H1 (cell line): ENCODE data around the gene RASA1. TPM values are rescaled to one million over a fixed set of nuclear protein-coding genes. Genes with fewer than 3 reads are reported as not detected.

Source experiments
- CTCF ChIA-PET: fragments of 300-600 bp; sonication (Branson Sonifier 250); formaldehyde crosslinking; loops from one replicate; lab custom pipeline; 2021; ENCODE audit not compliant: partially characterized antibody; lab: Charles Lee
- POLR2A ChIA-PET: fragments of 300-600 bp; sonication (Branson Sonifier 250); formaldehyde crosslinking; loops from one replicate; lab custom pipeline; 2021; ENCODE audit warnings: inconsistent platforms; ENCODE audit not compliant: partially characterized antibody; lab: Charles Lee
- DNase-seq, 2 experiments: peaks; one replicate each; pipeline versions ENCODE4 v3.0.0 to v3.0.0-alpha.2; 2010 to 2022; ENCODE audit warnings: low spot score in 2 of 2, low read depth in 1 of 2, mixed read lengths in 1 of 2
- FAIRE-seq: peaks from 2 replicates; lab custom pipeline; 2011; peaks lifted over from hg19 to GRCh38; lab: Jason Lieb, UNC
- H2AFZ ChIP-seq: 2 replicates; pipeline ENCODE4 v1.8.1; 2012; ENCODE audit warnings: low read length, inconsistent platforms
- H2AK5ac ChIP-seq: 2 replicates; pipeline ENCODE4 v1.6.1; 2013; ENCODE audit warnings: low read depth, low read length
- H2BK120ac ChIP-seq: replicated peaks from 2 replicates; pipeline ENCODE3; 2013; ENCODE audit warnings: low read depth, low read length, inconsistent platforms
- H2BK12ac ChIP-seq: 2 replicates; pipeline ENCODE4 v1.6.1; 2013; ENCODE audit warnings: low read depth, low read length
- H2BK15ac ChIP-seq: 2 replicates; pipeline ENCODE4 v1.6.1; 2013; ENCODE audit warnings: low read length
- H2BK20ac ChIP-seq: 2 replicates; pipeline ENCODE4 v1.6.1; 2013; ENCODE audit warnings: low read length
- H2BK5ac ChIP-seq: 2 replicates; pipeline ENCODE4 v1.6.1; 2013; ENCODE audit warnings: low read depth, low read length
- H3K14ac ChIP-seq: 2 replicates; pipeline ENCODE4 v1.6.1; 2013; ENCODE audit warnings: inconsistent platforms; ENCODE audit not compliant: insufficient read length
- H3K18ac ChIP-seq: 2 replicates; pipeline ENCODE4 v1.6.1; 2013; ENCODE audit warnings: low read length; ENCODE audit errors: extremely low read depth
- H3K23ac ChIP-seq: 2 replicates; pipeline ENCODE4 v1.6.1; 2013; ENCODE audit warnings: inconsistent platforms; ENCODE audit not compliant: insufficient read length
- H3K23me2 ChIP-seq: 2 replicates; pipeline ENCODE4 v1.6.1; 2013; ENCODE audit warnings: low read depth, low read length
- H3K27ac ChIP-seq: 2 replicates; pipeline ENCODE4 v1.6.1; 2011; ENCODE audit warnings: low read depth, low read length, inconsistent platforms
- H3K27me3 ChIP-seq, 4 experiments: replicated peaks in 1 of 4; 1 replicate in 1 of 4; 2 replicates in 3 of 4; pipeline versions ENCODE4 v1.6.1 to v1.8.1; 2011 to 2013; ENCODE audit warnings: low read length in 3 of 4, mild to moderate bottlenecking in 3 of 4, inconsistent platforms in 2 of 4, mixed read lengths in 2 of 4, moderate library complexity in 1 of 4; ENCODE audit not compliant: control insufficient read depth in 3 of 4, insufficient read depth in 3 of 4; ENCODE audit errors: extremely low read depth in 1 of 4
- H3K36me3 ChIP-seq, 4 experiments: 2 replicates each; pipeline versions ENCODE4 v1.6.1 to v1.8.1; 2011 to 2013; ENCODE audit warnings: mild to moderate bottlenecking in 4 of 4, low read length in 3 of 4, moderate library complexity in 2 of 4, control low read depth in 1 of 4, inconsistent platforms in 1 of 4; ENCODE audit not compliant: insufficient read depth in 4 of 4, control insufficient read depth in 2 of 4
- H3K4ac ChIP-seq: replicated peaks from 2 replicates; pipeline ENCODE3; 2013; ENCODE audit warnings: low read length, low read depth, mixed read lengths, inconsistent platforms; ENCODE audit not compliant: insufficient read length
- H3K4me1 ChIP-seq, 4 experiments: replicated peaks in 1 of 4; 1 replicate in 1 of 4; 2 replicates in 3 of 4; pipeline versions ENCODE4 v1.6.1 to v1.8.1; 2011 to 2013; ENCODE audit warnings: low read length in 3 of 4, inconsistent platforms in 2 of 4, mixed read lengths in 1 of 4; ENCODE audit not compliant: insufficient read depth in 4 of 4, control insufficient read depth in 3 of 4
- H3K4me2 ChIP-seq, 2 experiments: 2 replicates each; pipeline versions ENCODE4 v1.6.1 to v1.8.1; 2011 to 2013; ENCODE audit warnings: low read depth in 2 of 2, low read length in 2 of 2, control low read depth in 1 of 2, inconsistent platforms in 1 of 2, mild to moderate bottlenecking in 1 of 2; ENCODE audit not compliant: insufficient read depth in 1 of 2
- H3K4me3 ChIP-seq, 4 experiments: fragments of 200-600, 300-600 bp in 1 of 4; sonication (generic), shearing (Covaris generic), sonication (Bioruptor Twin) in 1 of 4; 2 replicates each; pipeline versions ENCODE4 v1.5.1 to v1.8.1; 2011 to 2016; ENCODE audit warnings: low read length in 4 of 4, low read depth in 3 of 4, control low read depth in 2 of 4, inconsistent platforms in 2 of 4, mild to moderate bottlenecking in 2 of 4, mixed read lengths in 1 of 4, moderate library complexity in 1 of 4; ENCODE audit not compliant: insufficient read depth in 2 of 4; ENCODE audit errors: extremely low read depth in 1 of 4
- H3K56ac ChIP-seq: replicated peaks from 2 replicates; pipeline ENCODE3; 2013; ENCODE audit warnings: low read depth, mild to moderate bottlenecking, mixed read lengths, low read length, inconsistent platforms; ENCODE audit not compliant: insufficient read length
- H3K79me1 ChIP-seq: 2 replicates; pipeline ENCODE4 v1.6.1; 2013; ENCODE audit warnings: low read depth, low read length, control low read depth
- H3K79me2 ChIP-seq, 2 experiments: 2 replicates each; pipeline versions ENCODE4 v1.6.1 to v1.8.1; 2012 to 2013; ENCODE audit warnings: low read length in 2 of 2, mild to moderate bottlenecking in 2 of 2, inconsistent platforms in 1 of 2; ENCODE audit not compliant: insufficient read depth in 2 of 2, control insufficient read depth in 1 of 2
- H3K9ac ChIP-seq, 4 experiments: replicated peaks in 1 of 4; 1 replicate in 1 of 4; 2 replicates in 3 of 4; pipeline versions ENCODE4 v1.6.1 to v1.8.1; 2011 to 2013; ENCODE audit warnings: low read depth in 3 of 4, low read length in 3 of 4, control low read depth in 2 of 4, mild to moderate bottlenecking in 2 of 4, moderate library complexity in 2 of 4, inconsistent platforms in 1 of 4; ENCODE audit errors: extremely low read depth in 1 of 4
- H3K9me3 ChIP-seq, 2 experiments: 2 replicates each; pipeline versions ENCODE4 v1.6.1 to v1.8.1; 2012 to 2013; ENCODE audit warnings: mild to moderate bottlenecking in 2 of 2, moderate library complexity in 2 of 2, control low read depth in 1 of 2, inconsistent platforms in 1 of 2, low read depth in 1 of 2, low read length in 1 of 2, mixed read lengths in 1 of 2; ENCODE audit not compliant: insufficient read depth in 2 of 2
- H4K20me1 ChIP-seq, 2 experiments: replicated peaks in 1 of 2; 2 replicates each; pipeline versions ENCODE3 to v1.8.1; 2011 to 2013; ENCODE audit warnings: inconsistent platforms in 2 of 2, low read length in 2 of 2, mild to moderate bottlenecking in 1 of 2; ENCODE audit not compliant: insufficient read depth in 2 of 2, control insufficient read depth in 1 of 2
- H4K5ac ChIP-seq: 2 replicates; pipeline ENCODE4 v1.6.1; 2013; ENCODE audit warnings: low read length, low read depth, mixed read lengths, inconsistent platforms; ENCODE audit not compliant: insufficient read length
- H4K8ac ChIP-seq: 2 replicates; pipeline ENCODE4 v1.8.0; 2013; ENCODE audit warnings: mild to moderate bottlenecking, moderate library complexity, low read length, inconsistent platforms; ENCODE audit not compliant: insufficient read depth; ENCODE audit errors: extremely low read depth
- H4K91ac ChIP-seq: replicated peaks from 2 replicates; pipeline ENCODE3; 2013; ENCODE audit warnings: low read length, mixed read lengths, inconsistent platforms; ENCODE audit not compliant: insufficient read length
- BRCA1 ChIP-seq: IDR thresholded peaks from 2 replicates; pipeline ENCODE4 v1.6.1; 2012; ENCODE audit warnings: low read depth, low read length, improper control_type of control experiment
- CBX5 ChIP-seq: fragments of 300-800, 300-1000 bp; sonication (generic); IDR thresholded peaks from 2 replicates; pipeline ENCODE4 v1.7.1; 2016; ENCODE audit warnings: antibody characterized with exemption, low read length, low read depth
- CHD1 ChIP-seq: IDR thresholded peaks from 2 replicates; pipeline ENCODE4 v1.6.1; 2012; ENCODE audit warnings: low read depth, low read length, improper control_type of control experiment
- FOSL1 ChIP-seq: IDR thresholded peaks from 2 replicates; pipeline ENCODE4 v1.6.1; 2011; ENCODE audit warnings: mild to moderate bottlenecking, low read depth, low read length, moderate library complexity; ENCODE audit not compliant: insufficient read depth
- HDAC6 ChIP-seq: IDR thresholded peaks from one replicate; pipeline ENCODE4 v1.7.1; 2012; ENCODE audit warnings: low read depth, mild to moderate bottlenecking, inconsistent platforms, low read length, moderate library complexity
- RAD21 ChIP-seq, 2 experiments: IDR thresholded peaks in 1 of 2; conservative IDR thresholded peaks in 1 of 2; 2 replicates each; pipeline ENCODE4 v1.6.1; 2011; ENCODE audit warnings: low read depth in 2 of 2, low read length in 2 of 2, improper control_type of control experiment in 1 of 2, inconsistent platforms in 1 of 2, mild to moderate bottlenecking in 1 of 2, moderate library complexity in 1 of 2
- RXRA ChIP-seq: IDR thresholded peaks from 2 replicates; pipeline ENCODE4 v1.6.1; 2011; ENCODE audit warnings: low read depth, mild to moderate bottlenecking, low read length, moderate library complexity; ENCODE audit not compliant: insufficient read depth
- SIN3A ChIP-seq, 2 experiments: IDR thresholded peaks in 1 of 2; conservative IDR thresholded peaks in 1 of 2; 2 replicates each; pipeline ENCODE4 v1.6.1; 2011 to 2012; ENCODE audit warnings: low read length in 2 of 2, improper control_type of control experiment in 1 of 2, low read depth in 1 of 2, mild to moderate bottlenecking in 1 of 2
- TCF12 ChIP-seq: IDR thresholded peaks from 2 replicates; pipeline ENCODE4 v1.6.1; 2011; ENCODE audit warnings: low read depth, mild to moderate bottlenecking, low read length
- YY1 ChIP-seq: IDR thresholded peaks from 2 replicates; pipeline ENCODE4 v1.6.1; 2011; ENCODE audit warnings: low read depth, mild to moderate bottlenecking, low read length
- WGBS, 2 experiments: shearing (Covaris generic) in 1 of 2; methylation state at CpG; one replicate each; pipeline versions ENCODE4 v1.1.6 to v1.1.7; 2013 to 2015; ENCODE audit warnings: low lambda C conversion rate in 2 of 2, mixed read lengths in 2 of 2, inconsistent platforms in 1 of 2, low coverage in 1 of 2, missing lambda C conversion rate in 1 of 2; ENCODE audit not compliant: insufficient replicate concordance in 2 of 2, insufficient coverage in 1 of 2, insufficient read length in 1 of 2; ENCODE audit errors: extremely low coverage in 1 of 2, missing lambda C conversion rate in 1 of 2; 5-methylcytosine and 5-hydroxymethylcytosine counted together
- polyA plus RNA-seq, 7 experiments: library from polyadenylated mRNA; depleted of rRNA in 3 of 7; stranded (reverse) in 5 of 7; unstranded in 2 of 7; fragments of >200 nt in 5 of 7; fragments of 200-250 nt in 2 of 7; gene quantifications; 1 replicate in 5 of 7; 2 replicates in 1 of 7; 4 replicates in 1 of 7; pipeline versions ENCODE4 v1.2.1 to v1.2.3, GENCODE V29; 2011 to 2013; ENCODE audit warnings: missing spikeins in 2 of 7, mixed read lengths in 2 of 7
- total RNA-seq: library from RNA; stranded (reverse); fragmentation: NEBNext Ultra II Directional; extraction: Animal tissue kit (Norgen Biotek cat#: 25700); gene quantifications from 2 replicates; pipeline ENCODE4 v1.2.1, GENCODE V29; 2021
- TF ChIP-seq, protein P1 (sequence below): IDR thresholded peaks from 2 replicates; pipeline ENCODE4 v1.6.1; 2012; ENCODE audit warnings: low read length, inconsistent platforms
- TF ChIP-seq, protein P2 (sequence below): IDR thresholded peaks from 2 replicates; pipeline ENCODE4 v1.6.1; 2012; ENCODE audit warnings: inconsistent platforms

RASA1 gene
- total and polyA plus RNA-seq, 2 of the 8 experiments (the other 6 are each of a cell fraction or from before 2014, with no cell fraction given): 15.9 to 33.8 TPM

GRCh38 chr5:87241555-87241954 is 26.1 kb upstream of the RASA1 start:
- Histone ChIP-seq H3K36me3 (no peaks in the 10 kb centered on the region), H2BK20ac (no peak overlapping the region), H3K27me3 (no peaks in the 10 kb centered on the region), H3K79me1 (no peaks in the 10 kb centered on the region), H3K23me2 (no peaks in the 10 kb centered on the region; the same call in 1 of the 2 replicates), H3K9ac (no peak overlapping the region), H3K27ac (no peak overlapping the region), H2AK5ac (no peak overlapping the region), H2BK5ac (no peak overlapping the region), H3K9me3 (no peaks in the 10 kb centered on the region), H4K91ac (no peak overlapping the region), H2AFZ (no peak overlapping the region), H3K4ac (no peak overlapping the region), H4K8ac (no peak overlapping the region), H3K79me2 (no peaks in the 10 kb centered on the region), H3K23ac (no peak overlapping the region), H3K4me3 (no peak overlapping the region), H4K5ac (no peak overlapping the region), H2BK15ac (no peak overlapping the region), H3K14ac (no peak overlapping the region), H3K4me2 (no peak overlapping the region), H2BK12ac (no peak overlapping the region), H2BK120ac (no peak overlapping the region), H4K20me1 (no peaks in the 10 kb centered on the region), H3K18ac (no peak overlapping the region), H3K4me1 (no peaks in the 10 kb centered on the region), H3K56ac (no peak overlapping the region)
- 90% methylated on average over 2 of the region's 2 CpGs; no CpG with 5 or more reads in 1 of the 2 experiments for WGBS, 2 experiments
- ChIA-PET POLR2A (no interaction called here), CTCF (no interaction called here)
- DNase-seq: no peak
- no peak for FAIRE-seq
- no peak for TF ChIP-seq TCF12
- no peak for TF ChIP-seq BRCA1
- TF ChIP-seq, protein P1, sequence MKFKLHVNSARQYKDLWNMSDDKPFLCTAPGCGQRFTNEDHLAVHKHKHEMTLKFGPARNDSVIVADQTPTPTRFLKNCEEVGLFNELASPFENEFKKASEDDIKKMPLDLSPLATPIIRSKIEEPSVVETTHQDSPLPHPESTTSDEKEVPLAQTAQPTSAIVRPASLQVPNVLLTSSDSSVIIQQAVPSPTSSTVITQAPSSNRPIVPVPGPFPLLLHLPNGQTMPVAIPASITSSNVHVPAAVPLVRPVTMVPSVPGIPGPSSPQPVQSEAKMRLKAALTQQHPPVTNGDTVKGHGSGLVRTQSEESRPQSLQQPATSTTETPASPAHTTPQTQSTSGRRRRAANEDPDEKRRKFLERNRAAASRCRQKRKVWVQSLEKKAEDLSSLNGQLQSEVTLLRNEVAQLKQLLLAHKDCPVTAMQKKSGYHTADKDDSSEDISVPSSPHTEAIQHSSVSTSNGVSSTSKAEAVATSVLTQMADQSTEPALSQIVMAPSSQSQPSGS: no peak
- no peak for TF ChIP-seq YY1
- TF ChIP-seq CHD1: no peak
- TF ChIP-seq FOSL1: no peak
- TF ChIP-seq, protein P2, sequence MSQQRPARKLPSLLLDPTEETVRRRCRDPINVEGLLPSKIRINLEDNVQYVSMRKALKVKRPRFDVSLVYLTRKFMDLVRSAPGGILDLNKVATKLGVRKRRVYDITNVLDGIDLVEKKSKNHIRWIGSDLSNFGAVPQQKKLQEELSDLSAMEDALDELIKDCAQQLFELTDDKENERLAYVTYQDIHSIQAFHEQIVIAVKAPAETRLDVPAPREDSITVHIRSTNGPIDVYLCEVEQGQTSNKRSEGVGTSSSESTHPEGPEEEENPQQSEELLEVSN: no peak
- TF ChIP-seq CBX5: no peak
- TF ChIP-seq SIN3A (conservative IDR thresholded peaks at IDR 0.05 in 1 of 2, IDR thresholded peaks at IDR 0.05 in 1 of 2; ENCODE audit: low read depth in 1 of 2, low read length in 2 of 2): no peak
- TF ChIP-seq RAD21 (IDR thresholded peaks at IDR 0.05 in 1 of 2, conservative IDR thresholded peaks at IDR 0.05 in 1 of 2; ENCODE audit: low read depth in 2 of 2, low read length in 2 of 2): no peak
- TF ChIP-seq RXRA: no peak
- TF ChIP-seq HDAC6: no peak
